ENCODE measurements around the gene LARP1. TPM values are rescaled to one million over a fixed set of nuclear protein-coding genes. Genes with fewer than 3 reads are reported as not detected.
"Not testable (repeated sequence)": the region's sequence is repeated elsewhere in the genome, so short reads cannot be mapped to it uniquely, and the experiment has no call there.

Gene LARP1
- total and polyA plus RNA-seq, 2 experiments from 2014 or later: 133 to 302 TPM

DNA sequence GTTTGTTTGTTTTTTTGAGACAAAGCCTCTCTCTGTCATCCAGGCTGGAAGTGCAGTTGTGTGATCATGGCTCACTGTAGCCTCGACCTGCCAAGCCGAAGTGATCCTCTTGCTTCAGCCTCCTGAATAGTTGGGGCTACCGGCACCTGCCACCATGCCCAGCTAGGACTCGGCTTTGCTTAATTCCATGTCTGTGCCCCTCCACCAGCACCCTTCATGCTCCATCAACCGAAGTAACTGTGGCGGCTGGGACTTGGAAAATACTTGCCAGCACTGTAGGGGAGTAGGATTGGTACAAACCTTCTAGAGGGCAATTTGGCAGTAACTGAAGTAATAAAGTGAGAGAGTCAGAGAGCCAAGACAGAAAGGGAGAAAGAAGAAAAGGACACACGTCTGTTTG, 76.3 kb downstream of the LARP1 start:
- Mint-ChIP-seq H3K27me3 (ENCODE audit: insufficient read depth, low read depth, poor library complexity) (peaks cover 2% of the 10 kb centered on the region), H3K27ac (no peak overlapping the region), H3K4me3 (no peak overlapping the region), H3K9me3 (no peaks in the 10 kb centered on the region), H3K4me1 (peaks cover 5% of the 10 kb centered on the region; the same call in 2 of the 3 replicates), H3K36me3 (ENCODE audit: low read depth) (peaks cover 21% of the 10 kb centered on the region)
- H3K4me1 ChIP-seq (ENCODE audit: insufficient read depth): no peaks in the 10 kb centered on the region
- DNase-seq (ENCODE audit: low spot score): no peak
- H3K9me2 ChIP-seq (ENCODE audit: insufficient read depth): no peaks in the 10 kb centered on the region
- TF ChIP-seq ZNF114 (CRISPR knock-in tag; IDR thresholded peaks at IDR 0.05): no peak
- TF ChIP-seq JUNB (IDR thresholded peaks at IDR 0.05; ENCODE audit: unreplicated experiment): no peak
- TF ChIP-seq, protein P1, sequence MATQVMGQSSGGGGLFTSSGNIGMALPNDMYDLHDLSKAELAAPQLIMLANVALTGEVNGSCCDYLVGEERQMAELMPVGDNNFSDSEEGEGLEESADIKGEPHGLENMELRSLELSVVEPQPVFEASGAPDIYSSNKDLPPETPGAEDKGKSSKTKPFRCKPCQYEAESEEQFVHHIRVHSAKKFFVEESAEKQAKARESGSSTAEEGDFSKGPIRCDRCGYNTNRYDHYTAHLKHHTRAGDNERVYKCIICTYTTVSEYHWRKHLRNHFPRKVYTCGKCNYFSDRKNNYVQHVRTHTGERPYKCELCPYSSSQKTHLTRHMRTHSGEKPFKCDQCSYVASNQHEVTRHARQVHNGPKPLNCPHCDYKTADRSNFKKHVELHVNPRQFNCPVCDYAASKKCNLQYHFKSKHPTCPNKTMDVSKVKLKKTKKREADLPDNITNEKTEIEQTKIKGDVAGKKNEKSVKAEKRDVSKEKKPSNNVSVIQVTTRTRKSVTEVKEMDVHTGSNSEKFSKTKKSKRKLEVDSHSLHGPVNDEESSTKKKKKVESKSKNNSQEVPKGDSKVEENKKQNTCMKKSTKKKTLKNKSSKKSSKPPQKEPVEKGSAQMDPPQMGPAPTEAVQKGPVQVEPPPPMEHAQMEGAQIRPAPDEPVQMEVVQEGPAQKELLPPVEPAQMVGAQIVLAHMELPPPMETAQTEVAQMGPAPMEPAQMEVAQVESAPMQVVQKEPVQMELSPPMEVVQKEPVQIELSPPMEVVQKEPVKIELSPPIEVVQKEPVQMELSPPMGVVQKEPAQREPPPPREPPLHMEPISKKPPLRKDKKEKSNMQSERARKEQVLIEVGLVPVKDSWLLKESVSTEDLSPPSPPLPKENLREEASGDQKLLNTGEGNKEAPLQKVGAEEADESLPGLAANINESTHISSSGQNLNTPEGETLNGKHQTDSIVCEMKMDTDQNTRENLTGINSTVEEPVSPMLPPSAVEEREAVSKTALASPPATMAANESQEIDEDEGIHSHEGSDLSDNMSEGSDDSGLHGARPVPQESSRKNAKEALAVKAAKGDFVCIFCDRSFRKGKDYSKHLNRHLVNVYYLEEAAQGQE (IDR thresholded peaks at IDR 0.05; ENCODE audit: unreplicated experiment): no peak
- no peak for TF ChIP-seq EZH2 (IDR thresholded peaks at IDR 0.05; ENCODE audit: low read depth, unreplicated experiment)
- no peak for TF ChIP-seq STAT1 (IDR thresholded peaks at IDR 0.05; ENCODE audit: unreplicated experiment)
- no peak for TF ChIP-seq POLR2AphosphoS5 (IDR thresholded peaks at IDR 0.05; ENCODE audit: low read depth)
- TF ChIP-seq, protein P2, sequence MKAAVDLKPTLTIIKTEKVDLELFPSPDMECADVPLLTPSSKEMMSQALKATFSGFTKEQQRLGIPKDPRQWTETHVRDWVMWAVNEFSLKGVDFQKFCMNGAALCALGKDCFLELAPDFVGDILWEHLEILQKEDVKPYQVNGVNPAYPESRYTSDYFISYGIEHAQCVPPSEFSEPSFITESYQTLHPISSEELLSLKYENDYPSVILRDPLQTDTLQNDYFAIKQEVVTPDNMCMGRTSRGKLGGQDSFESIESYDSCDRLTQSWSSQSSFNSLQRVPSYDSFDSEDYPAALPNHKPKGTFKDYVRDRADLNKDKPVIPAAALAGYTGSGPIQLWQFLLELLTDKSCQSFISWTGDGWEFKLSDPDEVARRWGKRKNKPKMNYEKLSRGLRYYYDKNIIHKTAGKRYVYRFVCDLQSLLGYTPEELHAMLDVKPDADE (IDR thresholded peaks at IDR 0.05): no peak
- TF ChIP-seq, protein P3, sequence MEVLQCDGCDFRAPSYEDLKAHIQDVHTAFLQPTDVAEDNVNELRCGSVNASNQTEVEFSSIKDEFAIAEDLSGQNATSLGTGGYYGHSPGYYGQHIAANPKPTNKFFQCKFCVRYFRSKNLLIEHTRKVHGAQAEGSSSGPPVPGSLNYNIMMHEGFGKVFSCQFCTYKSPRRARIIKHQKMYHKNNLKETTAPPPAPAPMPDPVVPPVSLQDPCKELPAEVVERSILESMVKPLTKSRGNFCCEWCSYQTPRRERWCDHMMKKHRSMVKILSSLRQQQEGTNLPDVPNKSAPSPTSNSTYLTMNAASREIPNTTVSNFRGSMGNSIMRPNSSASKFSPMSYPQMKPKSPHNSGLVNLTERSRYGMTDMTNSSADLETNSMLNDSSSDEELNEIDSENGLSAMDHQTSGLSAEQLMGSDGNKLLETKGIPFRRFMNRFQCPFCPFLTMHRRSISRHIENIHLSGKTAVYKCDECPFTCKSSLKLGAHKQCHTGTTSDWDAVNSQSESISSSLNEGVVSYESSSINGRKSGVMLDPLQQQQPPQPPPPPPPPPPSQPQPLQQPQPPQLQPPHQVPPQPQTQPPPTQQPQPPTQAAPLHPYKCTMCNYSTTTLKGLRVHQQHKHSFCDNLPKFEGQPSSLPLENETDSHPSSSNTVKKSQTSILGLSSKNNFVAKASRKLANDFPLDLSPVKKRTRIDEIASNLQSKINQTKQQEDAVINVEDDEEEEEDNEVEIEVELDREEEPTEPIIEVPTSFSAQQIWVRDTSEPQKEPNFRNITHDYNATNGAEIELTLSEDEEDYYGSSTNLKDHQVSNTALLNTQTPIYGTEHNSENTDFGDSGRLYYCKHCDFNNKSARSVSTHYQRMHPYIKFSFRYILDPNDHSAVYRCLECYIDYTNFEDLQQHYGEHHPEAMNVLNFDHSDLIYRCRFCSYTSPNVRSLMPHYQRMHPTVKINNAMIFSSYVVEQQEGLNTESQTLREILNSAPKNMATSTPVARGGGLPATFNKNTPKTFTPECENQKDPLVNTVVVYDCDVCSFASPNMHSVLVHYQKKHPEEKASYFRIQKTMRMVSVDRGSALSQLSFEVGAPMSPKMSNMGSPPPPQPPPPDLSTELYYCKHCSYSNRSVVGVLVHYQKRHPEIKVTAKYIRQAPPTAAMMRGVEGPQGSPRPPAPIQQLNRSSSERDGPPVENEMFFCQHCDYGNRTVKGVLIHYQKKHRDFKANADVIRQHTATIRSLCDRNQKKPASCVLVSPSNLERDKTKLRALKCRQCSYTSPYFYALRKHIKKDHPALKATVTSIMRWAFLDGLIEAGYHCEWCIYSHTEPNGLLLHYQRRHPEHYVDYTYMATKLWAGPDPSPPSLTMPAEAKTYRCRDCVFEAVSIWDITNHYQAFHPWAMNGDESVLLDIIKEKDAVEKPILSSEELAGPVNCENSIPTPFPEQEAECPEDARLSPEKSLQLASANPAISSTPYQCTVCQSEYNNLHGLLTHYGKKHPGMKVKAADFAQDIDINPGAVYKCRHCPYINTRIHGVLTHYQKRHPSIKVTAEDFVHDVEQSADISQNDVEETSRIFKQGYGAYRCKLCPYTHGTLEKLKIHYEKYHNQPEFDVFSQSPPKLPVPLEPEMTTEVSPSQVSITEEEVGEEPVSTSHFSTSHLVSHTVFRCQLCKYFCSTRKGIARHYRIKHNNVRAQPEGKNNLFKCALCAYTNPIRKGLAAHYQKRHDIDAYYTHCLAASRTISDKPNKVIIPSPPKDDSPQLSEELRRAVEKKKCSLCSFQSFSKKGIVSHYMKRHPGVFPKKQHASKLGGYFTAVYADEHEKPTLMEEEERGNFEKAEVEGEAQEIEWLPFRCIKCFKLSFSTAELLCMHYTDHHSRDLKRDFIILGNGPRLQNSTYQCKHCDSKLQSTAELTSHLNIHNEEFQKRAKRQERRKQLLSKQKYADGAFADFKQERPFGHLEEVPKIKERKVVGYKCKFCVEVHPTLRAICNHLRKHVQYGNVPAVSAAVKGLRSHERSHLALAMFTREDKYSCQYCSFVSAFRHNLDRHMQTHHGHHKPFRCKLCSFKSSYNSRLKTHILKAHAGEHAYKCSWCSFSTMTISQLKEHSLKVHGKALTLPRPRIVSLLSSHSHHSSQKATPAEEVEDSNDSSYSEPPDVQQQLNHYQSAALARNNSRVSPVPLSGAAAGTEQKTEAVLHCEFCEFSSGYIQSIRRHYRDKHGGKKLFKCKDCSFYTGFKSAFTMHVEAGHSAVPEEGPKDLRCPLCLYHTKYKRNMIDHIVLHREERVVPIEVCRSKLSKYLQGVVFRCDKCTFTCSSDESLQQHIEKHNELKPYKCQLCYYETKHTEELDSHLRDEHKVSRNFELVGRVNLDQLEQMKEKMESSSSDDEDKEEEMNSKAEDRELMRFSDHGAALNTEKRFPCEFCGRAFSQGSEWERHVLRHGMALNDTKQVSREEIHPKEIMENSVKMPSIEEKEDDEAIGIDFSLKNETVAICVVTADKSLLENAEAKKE (CRISPR knock-in tag; IDR thresholded peaks at IDR 0.05): no peak
- no peak for TF ChIP-seq NANOG (IDR thresholded peaks at IDR 0.05; ENCODE audit: borderline replicate concordance)
- TF ChIP-seq ZNF331 (CRISPR knock-in tag; IDR thresholded peaks at IDR 0.05; ENCODE audit: low read depth): no peak
- no peak for TF ChIP-seq CREB1 (CRISPR knock-in tag; IDR thresholded peaks at IDR 0.05; ENCODE audit: low read depth)
- no peaks in the 10 kb centered on the region for H3K27me3 ChIP-seq (ENCODE audit: insufficient read depth)
- peaks cover 7% of the 10 kb centered on the region; the same call in 1 of the 2 replicates for H3F3A ChIP-seq (replicated peaks; ENCODE audit: low read depth)
- no peaks in the 10 kb centered on the region; the same call in 1 of the 2 replicates for H4K20me1 ChIP-seq (replicated peaks; ENCODE audit: insufficient read depth)
- no peak overlapping the region for H3K4me2 ChIP-seq
- no peak overlapping the region for H3K4me3 ChIP-seq
- H2AFZ ChIP-seq: no peak overlapping the region
- no peak overlapping the region for H3K27ac ChIP-seq (ENCODE audit: low read depth)
- H3K79me2 ChIP-seq (replicated peaks; ENCODE audit: insufficient read depth): no peaks in the 10 kb centered on the region
- ATAC-seq: no peak
- peaks cover 3% of the 10 kb centered on the region; the same call in 1 of the 2 replicates for H3K36me3 ChIP-seq (ENCODE audit: insufficient read depth)

DNA sequence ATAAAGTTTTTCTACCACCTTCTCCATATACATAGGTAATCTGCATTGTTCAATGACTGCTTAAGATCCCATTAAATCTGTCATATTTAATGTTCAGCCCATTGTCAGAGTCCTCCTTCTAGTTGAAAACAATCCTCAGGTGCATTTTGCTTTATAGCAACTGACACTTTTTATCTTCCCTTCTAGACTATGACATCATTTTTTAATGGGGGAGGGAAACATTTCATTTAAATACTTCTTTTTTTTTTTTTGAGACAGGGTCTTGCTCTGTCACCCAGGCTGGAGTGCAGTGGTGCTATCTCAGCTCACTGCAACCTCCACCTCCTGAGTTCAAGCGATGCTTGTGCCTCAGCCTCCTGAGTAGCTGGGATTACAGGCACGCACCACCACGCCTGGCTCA, 77.6 kb downstream of the LARP1 start:
- H3K36me3 Mint-ChIP-seq (ENCODE audit: low read depth): peaks cover 21% of the 10 kb centered on the region
- not testable (repeated sequence) for ATAC-seq; H3K4me1 ChIP-seq (ENCODE audit: insufficient read depth); H3F3A ChIP-seq (replicated peaks; ENCODE audit: low read depth); H3K79me2 ChIP-seq (replicated peaks; ENCODE audit: insufficient read depth); H3K4me3 Mint-ChIP-seq; DNase-seq (ENCODE audit: low spot score); H3K27ac Mint-ChIP-seq; H2AFZ ChIP-seq; H3K27me3 Mint-ChIP-seq (ENCODE audit: insufficient read depth, low read depth, poor library complexity); H3K4me2 ChIP-seq; H3K27me3 ChIP-seq (ENCODE audit: insufficient read depth); H3K4me1 Mint-ChIP-seq; H3K9me3 Mint-ChIP-seq; H4K20me1 ChIP-seq (replicated peaks; ENCODE audit: insufficient read depth); H3K36me3 ChIP-seq (ENCODE audit: insufficient read depth); H3K27ac ChIP-seq (ENCODE audit: low read depth); H3K9me2 ChIP-seq (ENCODE audit: insufficient read depth); H3K4me3 ChIP-seq

Data from GM23338 (cell line).